Nephron progenitor cell (in vitro differentiated cells): Measurements from ENCODE around the gene KRTAP4-7.
"Not testable (repeated sequence)": the region's sequence is repeated elsewhere in the genome, so short reads cannot be mapped to it uniquely, and the experiment has no call there.

Source experiments
- DNase-seq: peaks from one replicate; pipeline ENCODE4 v3.0.0; 2021
- H3K27ac Mint-ChIP-seq: 2 replicates; pipeline ENCODE4 v1.8.0; 2021; ENCODE audit warnings: mild to moderate bottlenecking, moderate library complexity, mixed read lengths
- H3K27me3 Mint-ChIP-seq: 2 replicates; pipeline ENCODE4 v1.8.0; 2021; ENCODE audit warnings: mild to moderate bottlenecking, low read depth, mixed read lengths; ENCODE audit not compliant: poor library complexity
- H3K36me3 Mint-ChIP-seq: 2 replicates; pipeline ENCODE4 v1.8.0; 2021; ENCODE audit warnings: low read depth, mixed read lengths
- H3K4me1 Mint-ChIP-seq: 2 replicates; pipeline ENCODE4 v1.8.0; 2021; ENCODE audit warnings: mixed read lengths
- H3K4me3 Mint-ChIP-seq: 2 replicates; pipeline ENCODE4 v1.8.0; 2021; ENCODE audit warnings: mild to moderate bottlenecking, moderate library complexity, mixed read lengths
- H3K9me3 Mint-ChIP-seq: 2 replicates; pipeline ENCODE4 v1.8.0; 2021; ENCODE audit warnings: mild to moderate bottlenecking, moderate library complexity, mixed read lengths
- TF ChIP-seq, protein P1 (sequence below): fragments of 200-600 bp; sonication (generic); IDR thresholded peaks from 2 replicates; pipeline ENCODE4 v1.5.0; 2021; ENCODE audit warnings: antibody characterized with exemption

KRTAP4-7 gene

DNA sequence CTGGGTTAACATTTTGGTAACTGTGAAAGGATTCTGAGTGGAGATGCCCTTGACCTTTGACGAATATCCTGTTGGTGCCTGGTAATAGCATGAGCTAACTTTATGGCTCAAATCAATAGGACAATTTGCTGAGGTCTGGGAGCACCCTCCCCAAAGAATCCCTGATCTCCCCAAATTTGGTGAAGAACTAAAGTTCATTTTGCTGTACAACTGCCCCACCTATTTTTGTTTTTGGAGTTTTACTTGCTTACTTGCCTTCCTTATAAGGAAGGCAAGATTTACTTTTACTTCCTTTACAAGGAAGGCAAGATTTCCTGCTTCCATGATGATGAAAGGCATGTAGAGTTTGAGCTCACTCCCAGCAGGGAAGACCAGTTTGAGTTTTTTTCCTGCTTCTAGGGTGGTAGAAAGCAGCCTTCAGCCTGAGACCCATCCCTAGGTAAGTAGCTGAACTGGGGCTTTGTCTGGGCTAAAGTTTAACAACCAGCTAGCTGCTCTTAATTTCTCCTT is 24.0 kb downstream of the KRTAP4-7 start:
- H3K27ac Mint-ChIP-seq: no peak overlapping the region
- peaks cover 8% of the 10 kb centered on the region for H3K36me3 Mint-ChIP-seq

DNA sequence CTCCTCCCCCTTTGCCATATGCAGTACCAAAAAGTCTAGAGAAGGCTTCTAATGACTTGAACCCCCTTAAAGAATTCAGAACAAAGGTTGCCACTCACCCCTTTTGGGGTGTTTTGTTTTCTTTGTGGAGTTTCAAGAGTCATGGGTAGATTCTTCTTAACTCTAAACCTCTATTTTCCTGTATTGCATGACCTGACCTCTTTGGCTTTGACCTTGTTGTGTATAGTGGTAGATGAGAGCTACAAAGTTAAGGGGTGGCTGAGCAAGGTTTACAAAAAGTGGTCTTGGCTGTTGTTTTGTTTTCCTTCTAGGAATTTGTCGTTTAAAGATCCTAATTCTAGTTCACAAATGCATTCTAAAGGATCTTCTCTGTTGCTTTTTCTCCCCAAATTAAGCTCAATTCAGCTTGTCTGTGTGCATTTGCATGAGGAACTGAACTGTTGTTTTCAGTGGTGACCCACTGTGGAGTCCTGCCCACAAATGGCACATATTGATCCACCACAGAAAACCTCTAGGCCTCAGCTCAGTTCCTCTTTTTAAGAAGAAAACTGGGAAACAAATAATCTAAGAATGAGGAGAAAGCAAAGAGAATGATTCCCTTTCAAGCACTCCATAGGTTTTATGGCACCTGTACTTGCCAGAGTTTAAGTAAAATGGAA is 24.9 kb downstream of the KRTAP4-7 start:
- H3K9me3 Mint-ChIP-seq: peaks cover 29% of the 10 kb centered on the region
- DNase-seq, H3K27me3 Mint-ChIP-seq, H3K27ac Mint-ChIP-seq, H3K4me3 Mint-ChIP-seq, H3K36me3 Mint-ChIP-seq, H3K4me1 Mint-ChIP-seq: not testable (repeated sequence)

More for the DNA sequence above, 24.0 kb downstream of the KRTAP4-7 start:
- TF ChIP-seq, protein P1, sequence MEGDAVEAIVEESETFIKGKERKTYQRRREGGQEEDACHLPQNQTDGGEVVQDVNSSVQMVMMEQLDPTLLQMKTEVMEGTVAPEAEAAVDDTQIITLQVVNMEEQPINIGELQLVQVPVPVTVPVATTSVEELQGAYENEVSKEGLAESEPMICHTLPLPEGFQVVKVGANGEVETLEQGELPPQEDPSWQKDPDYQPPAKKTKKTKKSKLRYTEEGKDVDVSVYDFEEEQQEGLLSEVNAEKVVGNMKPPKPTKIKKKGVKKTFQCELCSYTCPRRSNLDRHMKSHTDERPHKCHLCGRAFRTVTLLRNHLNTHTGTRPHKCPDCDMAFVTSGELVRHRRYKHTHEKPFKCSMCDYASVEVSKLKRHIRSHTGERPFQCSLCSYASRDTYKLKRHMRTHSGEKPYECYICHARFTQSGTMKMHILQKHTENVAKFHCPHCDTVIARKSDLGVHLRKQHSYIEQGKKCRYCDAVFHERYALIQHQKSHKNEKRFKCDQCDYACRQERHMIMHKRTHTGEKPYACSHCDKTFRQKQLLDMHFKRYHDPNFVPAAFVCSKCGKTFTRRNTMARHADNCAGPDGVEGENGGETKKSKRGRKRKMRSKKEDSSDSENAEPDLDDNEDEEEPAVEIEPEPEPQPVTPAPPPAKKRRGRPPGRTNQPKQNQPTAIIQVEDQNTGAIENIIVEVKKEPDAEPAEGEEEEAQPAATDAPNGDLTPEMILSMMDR: no peak
- no peaks in the 10 kb centered on the region for H3K4me1 Mint-ChIP-seq
- peaks cover 25% of the 10 kb centered on the region for H3K9me3 Mint-ChIP-seq
- peaks cover 4% of the 10 kb centered on the region for H3K27me3 Mint-ChIP-seq
- no peak for DNase-seq
- no peak overlapping the region for H3K4me3 Mint-ChIP-seq

DNA sequence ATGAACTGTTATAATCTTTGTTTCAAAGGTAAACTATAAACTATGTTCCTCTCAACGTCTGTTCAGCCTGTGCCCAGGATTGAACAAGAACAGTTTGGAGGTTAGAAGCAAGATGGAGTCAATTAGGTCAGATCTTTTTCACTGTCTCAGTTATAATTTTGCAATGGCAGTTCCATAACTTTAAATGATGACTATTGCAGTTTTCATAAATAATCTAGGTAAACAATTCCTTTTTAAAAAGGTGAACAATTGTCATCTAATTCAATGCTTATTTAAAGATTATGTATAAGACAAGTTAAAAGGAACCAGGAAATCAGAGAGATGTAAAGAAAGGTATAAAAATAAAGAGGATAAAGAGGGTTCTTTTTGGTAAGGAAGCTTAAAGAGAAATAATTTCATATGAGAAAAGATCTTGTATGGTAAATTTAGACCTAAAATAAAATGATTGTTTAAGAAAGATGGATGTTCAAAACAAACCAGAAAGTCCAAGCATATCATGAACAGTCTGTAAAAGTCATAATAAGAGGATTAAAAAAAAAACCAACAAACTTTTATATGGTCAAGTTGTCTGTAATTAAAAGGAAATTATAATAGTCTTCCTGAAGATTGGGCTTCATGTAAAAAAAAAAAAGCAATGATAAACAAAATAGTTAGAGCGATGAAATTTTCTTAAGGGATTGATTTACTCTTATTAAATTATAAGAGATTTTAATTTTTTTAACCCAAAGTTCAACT is 27.4 kb downstream of the KRTAP4-7 start:
- Mint-ChIP-seq H3K9me3 (peaks cover 32% of the 10 kb centered on the region), H3K4me3 (no peak overlapping the region), H3K27me3 (no peaks in the 10 kb centered on the region), H3K4me1 (no peaks in the 10 kb centered on the region), H3K36me3 (peaks cover 8% of the 10 kb centered on the region), H3K27ac (no peak overlapping the region)
- TF ChIP-seq, protein P1: no peak
- no peak for DNase-seq

DNA sequence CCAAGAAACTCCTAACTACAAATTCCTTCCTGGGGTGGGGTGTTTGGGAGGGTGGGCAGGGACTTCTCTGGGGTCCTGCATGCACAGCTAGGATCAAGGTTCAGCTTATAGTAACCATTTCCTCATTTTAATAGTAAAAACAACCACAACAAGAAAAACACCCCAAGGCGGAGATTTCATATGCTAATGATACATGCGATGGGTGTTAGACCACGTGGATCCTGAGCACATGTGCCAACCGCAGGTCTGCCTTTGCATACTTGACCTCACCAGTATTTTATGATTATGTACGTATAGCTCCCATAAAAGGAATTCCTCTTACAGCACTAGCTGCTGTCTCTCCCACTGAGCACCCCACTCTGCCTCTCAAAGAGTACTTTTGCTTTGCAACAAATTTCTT is 32.3 kb downstream of the KRTAP4-7 start:
- TF ChIP-seq, protein P1: no peak

DNA sequence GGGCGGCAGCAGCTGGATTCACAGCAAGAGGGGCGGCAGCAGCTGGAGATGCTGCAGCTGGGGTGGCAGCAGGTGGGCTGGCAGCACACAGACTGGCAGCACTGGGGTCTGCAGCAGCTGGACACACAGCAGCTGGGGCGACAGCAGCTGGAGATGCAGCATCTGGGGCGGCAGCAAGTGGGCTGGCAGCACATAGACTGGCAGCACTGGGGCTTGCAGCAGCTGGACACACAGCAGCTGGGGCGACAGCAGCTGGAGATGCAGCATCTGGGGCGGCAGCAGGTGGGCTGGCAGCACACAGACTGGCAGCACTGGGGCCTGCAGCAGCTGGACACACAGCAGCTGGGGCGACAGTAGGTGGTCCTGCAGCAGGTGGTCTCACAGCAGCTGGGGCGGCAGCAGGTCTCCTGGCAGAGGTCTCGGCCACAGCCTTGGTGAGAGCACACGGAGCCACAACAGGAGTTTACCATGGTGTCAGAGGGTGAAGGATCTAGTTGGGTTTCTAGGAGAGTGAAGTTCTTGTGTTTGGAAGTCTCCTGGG is 34.0 kb downstream of the KRTAP4-7 start, which contains the start of gene KRTAP4-11:
Gene KRTAP4-11 (minus strand): TSS at position 528 of the 541 bp plus-strand sequence. CDS start 58 bp downstream, at position 470.
- peak within 1 kb of the TSS; percentile 14 for H3K27ac Mint-ChIP-seq
- H3K4me3 Mint-ChIP-seq, H3K27me3 Mint-ChIP-seq, DNase-seq, H3K9me3 Mint-ChIP-seq, H3K4me1 Mint-ChIP-seq, H3K36me3 Mint-ChIP-seq: not testable (repeated sequence)

More for the DNA sequence above, 32.3 kb downstream of the KRTAP4-7 start:
- Mint-ChIP-seq H3K4me1 (no peaks in the 10 kb centered on the region), H3K27me3 (no peaks in the 10 kb centered on the region), H3K4me3 (no peak overlapping the region), H3K36me3 (peaks cover 3% of the 10 kb centered on the region), H3K9me3 (peaks cover 18% of the 10 kb centered on the region), H3K27ac (no peak overlapping the region)
- no peak for DNase-seq

DNA sequence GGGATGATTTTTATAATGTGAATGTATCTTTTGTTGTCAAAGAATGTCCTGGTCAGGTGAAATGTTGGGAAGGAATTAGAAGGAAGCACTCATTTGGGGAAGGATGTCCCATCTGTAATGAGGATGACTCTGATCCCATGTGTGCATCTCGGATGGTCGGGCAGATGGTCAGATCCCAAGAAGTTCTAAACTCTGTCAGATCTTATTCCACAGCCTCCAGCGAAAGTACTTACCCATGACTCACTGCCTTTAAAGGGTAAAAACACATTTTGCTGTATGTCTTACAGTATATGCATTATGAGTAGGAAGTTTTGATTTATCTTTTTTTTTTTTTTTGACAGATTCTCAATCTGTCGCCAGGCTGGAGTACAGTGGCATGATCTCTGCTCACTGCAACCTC is 34.8 kb downstream of the KRTAP4-7 start:
- no peak for DNase-seq
- Mint-ChIP-seq H3K9me3 (peaks cover 3% of the 10 kb centered on the region), H3K36me3 (no peaks in the 10 kb centered on the region), H3K27ac (no peak overlapping the region), H3K4me3 (no peak overlapping the region), H3K4me1 (no peaks in the 10 kb centered on the region), H3K27me3 (no peaks in the 10 kb centered on the region)
- TF ChIP-seq, protein P1: no peak

DNA sequence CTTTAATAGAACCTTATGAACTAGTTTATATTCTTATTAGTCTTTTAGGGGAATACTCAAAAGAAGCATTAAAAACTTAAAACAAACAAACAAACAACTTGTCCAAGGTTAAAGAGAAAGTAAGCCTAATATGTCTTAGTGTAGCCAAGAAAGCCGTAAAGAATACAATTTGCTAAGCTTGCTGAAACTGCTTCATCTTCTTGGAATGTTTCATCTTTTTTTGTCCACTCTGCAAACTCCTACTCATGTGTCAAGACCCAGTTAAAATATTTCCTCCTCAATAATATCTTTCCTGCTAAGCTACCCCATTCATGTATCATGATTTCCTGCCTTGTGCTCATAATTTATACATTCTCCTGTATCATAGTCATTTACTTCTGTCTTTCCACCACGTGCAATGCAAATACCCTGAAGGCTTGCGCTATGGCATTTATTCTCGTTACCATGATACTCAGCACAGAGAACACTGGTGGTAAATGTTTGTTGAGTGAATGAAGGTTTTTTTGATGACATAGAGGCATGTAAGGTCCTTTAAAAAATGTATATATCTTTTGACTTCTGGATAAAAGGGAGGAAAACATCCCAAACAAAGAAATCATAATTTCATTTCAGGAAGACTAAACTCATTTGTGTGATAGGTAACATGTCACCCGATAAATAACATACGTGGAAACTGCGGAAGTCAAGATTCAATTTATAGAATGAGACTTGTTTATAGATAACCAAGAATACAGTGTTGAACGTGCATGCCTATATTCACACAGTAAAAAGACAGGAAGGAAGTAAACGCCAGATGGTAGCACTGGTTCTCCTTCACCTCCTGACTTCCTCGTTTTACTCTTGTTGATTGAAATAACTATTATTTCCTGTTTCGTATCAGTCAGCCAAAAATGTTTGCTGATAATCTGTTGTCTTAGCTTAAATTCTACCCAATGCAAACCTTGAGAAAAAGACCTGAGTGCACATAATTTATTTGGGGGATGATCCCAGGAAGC is 36.0 kb downstream of the KRTAP4-7 start:
- not testable (repeated sequence) for DNase-seq, H3K27ac Mint-ChIP-seq, H3K4me3 Mint-ChIP-seq, H3K4me1 Mint-ChIP-seq, H3K27me3 Mint-ChIP-seq, H3K9me3 Mint-ChIP-seq, H3K36me3 Mint-ChIP-seq
